ENCODE results near the gene CASP12. TPM values are rescaled to one million over a fixed set of nuclear protein-coding genes. Genes with fewer than 3 reads are reported as not detected.
A peak's percentile ranks its signal among the peaks of the same experiment; 100 is the strongest.

The CASP12 gene
- total RNA-seq, 4 donors from 2014 or later = not detected

DNA sequence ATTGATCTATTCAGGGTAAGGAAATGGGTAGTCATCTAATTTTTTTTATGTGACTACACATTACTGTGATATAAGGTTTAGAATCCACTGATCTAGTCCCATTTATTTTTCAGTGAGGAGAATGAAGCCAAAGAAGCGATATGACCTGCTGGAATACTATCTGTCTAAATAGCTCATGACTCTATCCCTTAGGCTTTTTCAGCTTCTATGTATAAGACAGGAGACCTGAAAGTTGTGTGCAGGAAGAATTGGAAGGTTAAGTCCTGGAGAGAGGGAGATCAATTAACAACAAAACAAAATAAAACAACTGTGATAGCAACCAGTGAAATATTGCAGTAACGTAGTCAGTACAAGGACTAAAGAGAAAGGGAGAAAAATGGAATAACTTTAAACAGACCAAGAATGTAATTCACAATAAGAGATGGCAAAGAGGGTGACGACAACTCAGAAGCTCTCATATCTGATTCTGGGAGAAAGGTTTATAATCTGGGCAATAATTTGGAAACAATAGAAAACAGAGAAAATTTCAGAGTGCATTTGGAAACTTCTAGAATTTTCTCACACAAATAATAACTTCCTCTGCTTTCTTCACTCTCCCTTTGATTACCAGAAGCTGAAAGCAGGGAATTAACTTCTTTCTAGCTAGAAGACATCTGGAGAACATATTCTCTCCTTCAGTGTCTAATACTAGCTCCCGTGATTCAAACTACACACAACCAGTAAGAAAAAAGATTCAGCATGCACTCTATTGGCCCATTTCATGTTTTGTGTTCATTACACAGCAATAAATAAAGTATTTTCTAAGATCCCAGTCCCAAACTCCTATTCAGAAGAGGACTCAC, 19.2 kb upstream of the CASP12 start:
- Histone ChIP-seq H3K9me3 (no peaks in the 10 kb centered on the region), H3K27ac (peak overlapping the region; percentile 61), H3K27me3 (no peaks in the 10 kb centered on the region), H3K4me3 (peak overlapping the region; percentile 42), H3K4me1 (peaks cover 15% of the 10 kb centered on the region), H3K36me3 (no peaks in the 10 kb centered on the region)
- no peak for DNase-seq (ENCODE audit: low spot score in 2 of 2)
- WGBS = 23% methylated on average over 4 of the region's 4 CpGs
- no peak for TF ChIP-seq EP300 (IDR thresholded peaks at IDR 0.05)
- TF ChIP-seq POLR2A (IDR thresholded peaks at IDR 0.05) = no peak
- TF ChIP-seq, protein P1, sequence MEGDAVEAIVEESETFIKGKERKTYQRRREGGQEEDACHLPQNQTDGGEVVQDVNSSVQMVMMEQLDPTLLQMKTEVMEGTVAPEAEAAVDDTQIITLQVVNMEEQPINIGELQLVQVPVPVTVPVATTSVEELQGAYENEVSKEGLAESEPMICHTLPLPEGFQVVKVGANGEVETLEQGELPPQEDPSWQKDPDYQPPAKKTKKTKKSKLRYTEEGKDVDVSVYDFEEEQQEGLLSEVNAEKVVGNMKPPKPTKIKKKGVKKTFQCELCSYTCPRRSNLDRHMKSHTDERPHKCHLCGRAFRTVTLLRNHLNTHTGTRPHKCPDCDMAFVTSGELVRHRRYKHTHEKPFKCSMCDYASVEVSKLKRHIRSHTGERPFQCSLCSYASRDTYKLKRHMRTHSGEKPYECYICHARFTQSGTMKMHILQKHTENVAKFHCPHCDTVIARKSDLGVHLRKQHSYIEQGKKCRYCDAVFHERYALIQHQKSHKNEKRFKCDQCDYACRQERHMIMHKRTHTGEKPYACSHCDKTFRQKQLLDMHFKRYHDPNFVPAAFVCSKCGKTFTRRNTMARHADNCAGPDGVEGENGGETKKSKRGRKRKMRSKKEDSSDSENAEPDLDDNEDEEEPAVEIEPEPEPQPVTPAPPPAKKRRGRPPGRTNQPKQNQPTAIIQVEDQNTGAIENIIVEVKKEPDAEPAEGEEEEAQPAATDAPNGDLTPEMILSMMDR (IDR thresholded peaks at IDR 0.05) = no peak
- no peak for TF ChIP-seq POLR2AphosphoS5 (IDR thresholded peaks at IDR 0.05)

DNA sequence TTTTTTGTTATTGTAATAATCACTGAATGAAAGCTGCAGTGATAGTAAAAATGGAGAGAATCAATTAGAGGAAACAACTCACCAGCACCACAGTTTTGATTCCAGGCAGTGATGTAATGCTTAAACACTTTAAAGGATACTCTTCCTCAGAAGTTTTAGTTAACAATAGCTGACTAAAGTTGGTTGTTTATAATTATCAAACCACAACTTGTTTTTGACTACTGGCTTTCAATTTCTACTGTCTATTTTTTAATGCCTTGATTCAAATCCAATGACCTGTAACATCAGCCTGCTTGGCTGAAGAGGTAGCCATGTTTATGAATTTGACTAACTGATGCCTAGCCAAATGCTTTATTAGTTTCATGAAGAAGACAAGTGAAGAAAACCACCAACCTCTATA, 18.2 kb upstream of the CASP12 start:
- Histone ChIP-seq H3K4me1 (peaks cover 15% of the 10 kb centered on the region), H3K4me3 (no peak overlapping the region), H3K27me3 (no peaks in the 10 kb centered on the region), H3K36me3 (no peaks in the 10 kb centered on the region), H3K27ac (no peak overlapping the region), H3K9me3 (no peaks in the 10 kb centered on the region)
- DNase-seq (ENCODE audit: low spot score in 2 of 2) = no peak
- TF ChIP-seq POLR2AphosphoS5 (IDR thresholded peaks at IDR 0.05) (no peak), POLR2A (IDR thresholded peaks at IDR 0.05) (no peak), EP300 (IDR thresholded peaks at IDR 0.05) (no peak)
- TF ChIP-seq, protein P1 (IDR thresholded peaks at IDR 0.05) = no peak

DNA sequence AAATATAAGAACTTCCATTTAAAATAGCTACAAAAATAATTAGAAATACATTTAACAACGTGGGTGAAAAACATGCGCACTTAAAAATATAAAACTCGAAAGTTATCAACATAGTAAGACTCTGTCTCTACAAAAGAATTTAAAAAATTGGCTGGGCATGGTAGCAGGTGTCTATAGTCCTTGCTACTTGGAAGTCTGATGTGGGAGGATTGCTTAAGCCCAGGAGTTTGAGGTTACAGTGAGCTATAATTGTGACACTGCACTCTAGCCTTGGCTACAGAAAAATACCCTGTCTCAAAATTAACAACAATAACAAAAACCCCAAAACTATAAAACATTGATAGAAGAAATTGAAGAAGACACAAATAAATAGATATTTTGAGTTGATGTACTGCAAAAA, 13.8 kb upstream of the CASP12 start:
- no peaks in the 10 kb centered on the region for H3K27me3 ChIP-seq
- WGBS = 92% methylated on average over 3 of the region's 3 CpGs
- H3K36me3 ChIP-seq = no peaks in the 10 kb centered on the region
- H3K9me3 ChIP-seq = no peaks in the 10 kb centered on the region
- DNase-seq (ENCODE audit: low spot score in 2 of 2) = no peak
- peaks cover 1% of the 10 kb centered on the region for H3K4me1 ChIP-seq
- H3K4me3 ChIP-seq = no peak overlapping the region
- TF ChIP-seq, protein P1 (IDR thresholded peaks at IDR 0.05) = no peak
- TF ChIP-seq EP300 (IDR thresholded peaks at IDR 0.05) (no peak), POLR2AphosphoS5 (IDR thresholded peaks at IDR 0.05) (no peak), POLR2A (IDR thresholded peaks at IDR 0.05) (no peak)
- no peak overlapping the region for H3K27ac ChIP-seq

DNA sequence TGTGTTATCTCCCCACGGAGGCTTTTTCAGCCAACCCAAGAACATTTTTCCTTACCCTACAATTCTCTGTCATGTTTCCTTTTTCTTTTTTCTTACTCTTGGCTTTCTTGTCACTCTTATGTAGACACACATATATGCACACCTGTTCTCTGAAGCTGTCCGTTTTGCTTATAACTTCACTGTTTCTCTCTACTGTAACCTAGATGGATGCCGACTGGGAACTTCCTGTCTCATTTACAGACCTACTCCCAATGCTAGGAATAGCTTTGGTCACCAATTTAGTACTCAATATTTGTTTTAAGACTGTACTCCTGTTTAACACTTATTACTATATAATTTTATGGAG, 9.9 kb upstream of the CASP12 start:
- WGBS = 92% methylated on average over 3 of the region's 3 CpGs
- no peaks in the 10 kb centered on the region for H3K27me3 ChIP-seq
- no peaks in the 10 kb centered on the region for H3K36me3 ChIP-seq
- no peaks in the 10 kb centered on the region for H3K4me1 ChIP-seq
- no peaks in the 10 kb centered on the region for H3K9me3 ChIP-seq
- no peak for DNase-seq (ENCODE audit: low spot score in 2 of 2)
- H3K27ac ChIP-seq = no peak overlapping the region
- TF ChIP-seq EP300 (IDR thresholded peaks at IDR 0.05) = no peak
- no peak for TF ChIP-seq POLR2A (IDR thresholded peaks at IDR 0.05)
- no peak for TF ChIP-seq POLR2AphosphoS5 (IDR thresholded peaks at IDR 0.05)
- TF ChIP-seq, protein P1 (IDR thresholded peaks at IDR 0.05) = no peak
- H3K4me3 ChIP-seq = no peak overlapping the region

DNA sequence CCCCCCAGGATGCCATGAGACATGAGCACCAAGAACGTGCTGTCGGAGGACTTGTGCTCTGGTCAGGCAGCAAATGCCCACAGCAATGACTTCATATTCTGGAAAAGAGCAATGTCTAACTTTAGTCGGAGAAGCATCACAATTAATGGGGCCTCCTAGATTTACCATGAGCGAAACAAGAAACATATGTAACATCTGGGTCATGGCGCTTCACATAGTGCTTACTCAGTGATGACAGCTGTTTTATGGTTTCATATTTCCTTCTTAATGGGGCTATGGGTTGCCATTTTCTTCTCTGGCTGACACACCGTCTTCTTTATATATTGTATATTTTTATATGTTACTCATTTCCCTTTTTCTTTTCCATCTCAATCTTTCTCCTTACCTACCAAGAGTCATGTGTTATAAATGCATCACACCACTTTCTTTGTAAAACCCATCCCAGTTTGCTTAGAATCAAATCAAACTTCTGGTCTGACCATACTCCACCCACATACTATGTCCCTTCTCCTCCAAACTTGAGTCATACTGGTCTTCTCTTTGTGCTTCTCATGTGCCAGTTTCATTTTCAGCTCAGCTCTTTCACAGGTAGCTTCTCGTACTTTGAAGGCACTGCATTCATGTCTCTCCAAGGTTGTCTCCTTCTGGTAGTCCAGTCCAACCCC, 9.4 kb upstream of the CASP12 start:
- Histone ChIP-seq H3K4me3 (no peak overlapping the region), H3K27ac (no peak overlapping the region), H3K4me1 (no peaks in the 10 kb centered on the region), H3K27me3 (no peaks in the 10 kb centered on the region), H3K36me3 (no peaks in the 10 kb centered on the region), H3K9me3 (no peaks in the 10 kb centered on the region)
- TF ChIP-seq POLR2A (IDR thresholded peaks at IDR 0.05) = no peak
- no peak for TF ChIP-seq EP300 (IDR thresholded peaks at IDR 0.05)
- TF ChIP-seq, protein P1 (IDR thresholded peaks at IDR 0.05) = no peak
- DNase-seq (ENCODE audit: low spot score in 2 of 2) = no peak
- WGBS = 72% methylated on average over 7 of the region's 7 CpGs

Measured in suprapubic skin (tissue), 4 donors.